ENCODE measurements around the gene SLC8A1. TPM values are rescaled to one million over a fixed set of nuclear protein-coding genes. Genes with fewer than 3 reads are reported as not detected.

SLC8A1 gene
- total RNA-seq, 2 donors from 2014 or later, result 23.2 to 28.2 TPM

GRCh38 chr2:40279482-40279881 lies 172.4 kb downstream of the SLC8A1 start:
- 69% methylated on average over 2 of the region's 2 CpGs for WGBS
- TF ChIP-seq POLR2A (IDR thresholded peaks at IDR 0.05), result no peak
- no peak for TF ChIP-seq CTCF (IDR thresholded peaks at IDR 0.05)
- no peak for TF ChIP-seq POLR2AphosphoS5 (IDR thresholded peaks at IDR 0.05)
- no peaks in the 10 kb centered on the region for H3K36me3 ChIP-seq
- no peaks in the 10 kb centered on the region for H3K4me1 ChIP-seq (replicated peaks)
- H3K9me3 ChIP-seq, result no peaks in the 10 kb centered on the region
- no peaks in the 10 kb centered on the region for H3K27me3 ChIP-seq (replicated peaks; ENCODE audit: insufficient read depth)
- H3K27ac ChIP-seq, result no peak overlapping the region
- DNase-seq (ENCODE audit: low spot score), result no peak
- no peak overlapping the region for H3K4me3 ChIP-seq
- intact Hi-C loops (cut with DNase I), result no loop called here

GRCh38 chr2:40279001-40279400 lies 172.9 kb downstream of the SLC8A1 start:
- Histone ChIP-seq H3K36me3 (no peaks in the 10 kb centered on the region), H3K27me3 (replicated peaks; ENCODE audit: insufficient read depth) (no peaks in the 10 kb centered on the region), H3K4me3 (no peak overlapping the region), H3K4me1 (replicated peaks) (no peaks in the 10 kb centered on the region), H3K9me3 (no peaks in the 10 kb centered on the region), H3K27ac (no peak overlapping the region)
- intact Hi-C loops (cut with DNase I), result no loop called here
- 59% methylated on average over 2 of the region's 2 CpGs for WGBS
- TF ChIP-seq CTCF (IDR thresholded peaks at IDR 0.05), result no peak
- no peak for TF ChIP-seq POLR2A (IDR thresholded peaks at IDR 0.05)
- TF ChIP-seq POLR2AphosphoS5 (IDR thresholded peaks at IDR 0.05), result no peak
- DNase-seq (ENCODE audit: low spot score), result no peak

GRCh38 chr2:40276076-40276475 lies 175.8 kb downstream of the SLC8A1 start:
- no peaks in the 10 kb centered on the region for H3K9me3 ChIP-seq
- no peak for TF ChIP-seq POLR2A (IDR thresholded peaks at IDR 0.05)
- no peak for TF ChIP-seq POLR2AphosphoS5 (IDR thresholded peaks at IDR 0.05)
- no peak for TF ChIP-seq CTCF (IDR thresholded peaks at IDR 0.05)
- no peaks in the 10 kb centered on the region for H3K27me3 ChIP-seq (replicated peaks; ENCODE audit: insufficient read depth)
- H3K4me3 ChIP-seq, result no peak overlapping the region
- WGBS, result 68% methylated on average over 1 of the region's 1 CpG
- H3K36me3 ChIP-seq, result no peaks in the 10 kb centered on the region
- DNase-seq (ENCODE audit: low spot score), result no peak
- H3K4me1 ChIP-seq (replicated peaks), result no peaks in the 10 kb centered on the region
- intact Hi-C loops (cut with DNase I), result no loop called here
- H3K27ac ChIP-seq, result no peak overlapping the region

GRCh38 chr2:40274270-40274669 lies 177.6 kb downstream of the SLC8A1 start:
- no peak overlapping the region for H3K27ac ChIP-seq
- whole genome bisulfite sequencing, result 66% methylated on average over 4 of the region's 4 CpGs
- no peaks in the 10 kb centered on the region for H3K4me1 ChIP-seq (replicated peaks)
- no peaks in the 10 kb centered on the region for H3K36me3 ChIP-seq
- H3K27me3 ChIP-seq (replicated peaks; ENCODE audit: insufficient read depth), result no peaks in the 10 kb centered on the region
- DNase-seq (ENCODE audit: low spot score), result no peak
- TF ChIP-seq POLR2A (IDR thresholded peaks at IDR 0.05) (no peak), CTCF (IDR thresholded peaks at IDR 0.05) (no peak), POLR2AphosphoS5 (IDR thresholded peaks at IDR 0.05) (no peak)
- H3K9me3 ChIP-seq, result no peaks in the 10 kb centered on the region
- no peak overlapping the region for H3K4me3 ChIP-seq
- intact Hi-C loops (cut with DNase I), result no loop called here

- TF ChIP-seq CTCF (IDR thresholded peaks at IDR 0.05) (no peak), POLR2A (IDR thresholded peaks at IDR 0.05) (no peak), POLR2AphosphoS5 (IDR thresholded peaks at IDR 0.05) (no peak)
- Histone ChIP-seq H3K4me3 (no peak overlapping the region), H3K9me3 (no peaks in the 10 kb centered on the region), H3K36me3 (no peaks in the 10 kb centered on the region), H3K27ac (no peak overlapping the region), H3K27me3 (replicated peaks; ENCODE audit: insufficient read depth) (no peaks in the 10 kb centered on the region), H3K4me1 (replicated peaks) (no peaks in the 10 kb centered on the region)
- intact Hi-C loops (cut with DNase I), result no loop called here
- 56% methylated on average over 6 of the region's 6 CpGs for WGBS
- no peak for DNase-seq (ENCODE audit: low spot score)
Measured at GRCh38 chr2:40273734-40274182, 178.1 kb downstream of the SLC8A1 start.
